CD4-positive, alpha-beta T cell treated with Interleukin-6 for 4 hours (primary cell): ENCODE data around the gene RHEX.
"Not testable (repeated sequence)": the region's sequence is repeated elsewhere in the genome, so short reads cannot be mapped to it uniquely, and the experiment has no call there.

Experiments
- DNase-seq: peaks from one replicate; pipeline ENCODE4 v3.0.0-alpha.2; 2020; ENCODE audit warnings: mixed read lengths

Gene RHEX

DNA sequence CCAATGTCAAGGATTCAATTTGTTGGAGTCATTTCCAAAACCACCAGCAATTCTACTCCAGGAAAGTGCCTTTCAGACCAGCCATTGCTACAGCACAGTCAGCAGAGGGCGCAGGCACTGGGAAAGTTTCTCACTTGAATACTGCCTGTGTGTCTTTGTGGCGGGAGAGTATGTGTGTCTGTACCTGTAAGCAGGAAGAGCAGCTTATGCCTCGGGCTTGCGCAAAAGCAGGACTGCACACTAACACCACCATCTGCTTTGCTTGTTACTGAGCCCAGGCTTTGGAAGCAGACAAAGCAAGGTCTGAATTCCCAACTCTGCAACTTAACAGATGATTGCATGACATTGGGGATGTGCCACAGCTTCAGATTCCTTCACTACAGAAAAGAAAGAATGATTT is 22.3 kb upstream of the RHEX start:
- DNase-seq: peak; percentile 68

DNA sequence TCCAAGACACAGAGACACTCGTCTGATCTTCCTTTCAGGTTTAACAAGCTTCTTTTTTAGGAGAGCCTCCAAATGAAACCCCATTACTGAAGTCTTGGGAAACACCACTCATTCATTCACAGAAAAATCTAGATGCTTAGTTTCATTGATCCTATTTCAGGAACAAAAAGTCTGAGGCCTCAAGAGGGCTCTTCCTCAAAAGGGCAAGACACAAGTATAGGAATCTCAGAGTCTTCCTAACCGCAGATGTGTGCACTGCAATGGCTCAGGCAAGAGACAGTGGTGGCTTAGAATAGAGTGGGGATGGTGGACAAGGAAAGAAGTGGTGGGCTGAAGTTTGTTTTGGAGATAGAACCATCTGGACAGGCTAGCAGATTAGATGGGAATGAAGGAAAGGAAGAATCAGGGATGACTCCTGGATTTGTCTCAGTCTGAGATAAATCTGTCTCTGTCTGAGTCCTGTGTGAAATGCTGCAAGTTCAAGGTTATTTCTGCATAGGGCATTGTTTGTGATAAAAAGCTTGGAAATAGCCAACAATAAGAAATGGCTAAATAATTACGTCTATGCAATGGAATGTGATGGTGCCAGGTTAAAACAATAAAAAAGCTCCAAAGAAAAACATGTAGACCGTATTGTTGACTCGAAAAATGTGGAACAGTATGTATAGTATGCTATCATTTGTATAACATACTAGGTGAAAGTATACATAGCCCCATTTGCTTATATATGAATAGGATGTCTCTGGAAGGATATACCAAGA is 20.4 kb upstream of the RHEX start:
- DNase-seq: no peak

DNA sequence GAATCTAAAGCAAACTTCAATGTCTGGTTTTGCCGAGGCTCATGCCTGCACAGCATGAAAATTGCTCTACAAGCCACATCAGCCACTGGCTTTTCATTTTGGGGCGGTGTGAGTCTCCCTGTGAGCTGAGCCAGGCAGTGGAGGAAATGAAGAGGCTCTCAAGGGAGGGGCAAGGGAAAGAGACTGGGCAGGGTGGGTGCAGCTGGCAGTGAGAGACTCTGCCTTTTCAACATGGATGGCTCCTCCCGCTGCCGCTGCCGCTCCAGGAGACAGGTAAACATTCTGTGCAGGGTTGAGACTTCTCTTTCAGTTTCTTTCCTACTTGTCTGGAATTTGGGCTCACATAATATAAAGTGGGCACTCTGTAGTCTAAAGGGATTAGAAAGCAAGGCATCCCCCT is 17.9 kb upstream of the RHEX start:
- peak; percentile 18 for DNase-seq

DNA sequence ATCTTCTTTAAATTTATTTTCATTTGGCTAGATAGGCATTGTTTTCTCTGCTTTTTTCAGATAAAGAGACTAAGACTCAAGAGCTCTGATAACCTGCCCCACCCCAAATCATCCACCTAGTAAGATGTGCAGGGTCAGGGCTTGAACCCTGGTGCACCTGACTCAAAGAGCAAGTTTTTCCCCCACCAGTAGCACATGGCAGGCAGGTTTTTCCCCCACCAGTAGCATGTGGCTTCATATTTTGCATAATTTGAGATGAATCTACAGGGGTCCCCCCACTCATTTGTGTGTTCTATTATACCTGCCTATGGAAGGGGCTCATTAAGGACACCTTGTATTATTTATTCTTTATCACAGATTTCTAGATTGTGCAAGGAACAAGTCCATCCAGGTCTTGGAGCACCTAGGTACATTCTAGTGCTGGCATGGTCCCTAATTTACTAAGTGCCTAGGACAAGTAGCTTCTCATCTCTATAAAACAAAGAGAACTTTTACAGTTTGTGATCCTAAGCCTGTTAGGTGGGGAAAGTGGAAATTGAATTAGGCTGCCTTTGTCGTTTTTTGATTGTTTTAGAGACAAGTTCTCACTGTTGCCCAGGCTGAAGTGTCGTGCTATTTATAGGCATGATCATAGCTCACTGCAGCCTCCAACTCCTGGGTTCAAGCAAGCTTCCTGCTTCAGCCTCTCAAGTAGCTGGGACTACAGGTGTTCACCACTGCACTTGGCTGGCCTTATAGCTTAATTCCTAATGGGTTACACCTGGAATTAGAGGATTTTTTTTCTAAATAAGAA is 16.1 kb upstream of the RHEX start:
- no peak for DNase-seq

DNA sequence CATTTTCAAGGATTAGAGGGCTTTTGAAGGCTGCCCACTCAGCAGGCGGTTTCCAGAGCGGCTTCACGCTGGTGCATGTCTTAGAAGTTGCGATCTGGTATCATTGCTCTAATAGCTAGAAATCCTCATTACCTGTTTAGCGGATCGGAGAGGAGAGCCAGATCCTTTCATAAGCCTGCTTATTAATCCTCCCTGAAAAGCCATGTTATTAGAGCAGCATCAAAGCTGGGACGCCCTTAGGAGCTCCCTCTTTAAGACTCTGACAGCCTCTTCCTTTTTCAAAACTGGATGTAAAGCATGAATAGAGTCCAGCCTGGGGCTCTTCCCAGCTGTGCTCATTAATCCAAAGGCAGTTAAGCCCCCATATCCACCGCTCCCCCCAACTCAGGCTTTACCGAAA is 15.4 kb upstream of the RHEX start:
- no peak for DNase-seq

DNA sequence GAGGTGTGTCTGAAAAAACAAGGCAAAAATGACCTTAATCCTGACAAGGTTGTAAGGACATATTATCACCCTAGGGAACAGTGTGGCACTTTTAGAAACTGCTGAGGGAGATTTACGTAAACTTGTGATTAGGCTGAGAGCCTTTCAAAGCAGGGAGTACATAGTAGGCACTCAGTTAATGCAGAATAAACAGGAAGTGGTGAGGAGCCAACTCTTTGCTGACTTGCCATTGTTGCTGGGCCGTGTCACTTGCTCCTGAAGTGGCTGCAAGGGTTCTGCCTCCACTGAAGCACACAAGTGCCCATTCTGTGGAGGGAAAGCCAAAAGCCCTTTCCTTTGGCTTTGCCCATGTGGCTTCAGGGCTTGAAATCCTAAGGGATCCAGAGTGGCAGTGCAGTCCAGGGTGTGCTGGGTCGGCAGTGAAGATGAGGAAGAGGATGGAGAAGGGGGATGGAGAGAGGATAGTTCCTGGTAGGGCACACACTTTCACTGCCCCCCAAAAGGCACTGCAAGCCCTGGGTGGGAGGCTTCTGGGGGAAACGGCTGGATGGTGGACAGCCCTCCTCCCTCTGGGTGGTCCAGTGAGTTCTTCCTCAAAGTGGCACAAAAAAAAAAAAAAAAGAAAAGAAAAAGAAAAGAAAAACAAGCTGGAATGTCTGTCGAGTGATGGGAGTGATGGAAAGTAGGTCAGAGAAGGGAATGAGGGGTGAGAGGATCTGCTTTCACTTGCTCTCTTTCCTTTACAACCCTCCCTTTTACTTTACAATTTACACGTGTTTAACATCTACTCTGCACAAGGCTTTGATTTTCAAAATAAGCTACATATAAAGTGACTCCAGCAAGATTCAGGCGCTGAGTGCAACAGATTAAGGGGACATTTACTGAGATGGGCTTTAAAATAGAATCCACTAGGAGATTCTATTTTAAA is 13.7 kb upstream of the RHEX start:
- DNase-seq: peak; percentile 3

DNA sequence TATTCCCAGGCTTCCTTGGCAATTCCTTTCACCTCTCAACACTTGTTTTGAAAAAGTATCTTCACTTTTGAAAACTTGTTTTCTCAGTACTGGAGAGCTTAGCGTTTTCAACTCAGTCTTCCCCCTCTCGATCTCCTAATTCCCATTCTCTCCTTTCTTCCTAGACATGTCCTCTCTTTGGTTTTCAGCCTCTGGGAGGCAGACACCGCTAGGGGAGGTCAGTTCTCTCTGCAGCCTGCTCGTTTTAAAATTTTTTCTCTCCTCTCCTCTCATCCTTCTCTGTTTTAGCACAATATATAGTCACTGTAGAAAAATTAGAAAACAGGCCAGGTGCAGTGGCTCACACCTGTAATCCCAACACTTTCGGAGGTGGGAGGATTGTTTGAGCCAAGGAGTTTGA is 12.6 kb upstream of the RHEX start:
- no peak for DNase-seq

DNA sequence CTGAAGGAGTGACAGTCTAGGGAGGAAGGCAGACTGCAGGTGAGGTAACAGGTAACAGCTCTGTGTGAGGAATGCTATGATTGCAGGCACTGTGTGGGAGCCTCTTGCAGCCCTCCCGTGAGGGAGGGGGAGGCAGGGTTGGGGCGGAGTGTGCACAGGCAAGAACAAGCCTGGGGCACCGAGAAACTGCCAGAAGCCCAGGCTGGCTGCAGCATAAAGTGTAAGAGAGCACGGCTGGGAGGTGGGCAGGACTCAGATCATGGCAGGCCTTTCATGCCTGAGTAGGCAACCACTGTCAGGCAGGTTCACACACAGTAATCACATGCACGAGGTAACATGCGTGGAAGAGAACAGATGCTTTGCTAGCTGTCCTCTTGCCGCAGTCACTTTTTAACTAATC is 11.3 kb upstream of the RHEX start:
- no peak for DNase-seq

DNA sequence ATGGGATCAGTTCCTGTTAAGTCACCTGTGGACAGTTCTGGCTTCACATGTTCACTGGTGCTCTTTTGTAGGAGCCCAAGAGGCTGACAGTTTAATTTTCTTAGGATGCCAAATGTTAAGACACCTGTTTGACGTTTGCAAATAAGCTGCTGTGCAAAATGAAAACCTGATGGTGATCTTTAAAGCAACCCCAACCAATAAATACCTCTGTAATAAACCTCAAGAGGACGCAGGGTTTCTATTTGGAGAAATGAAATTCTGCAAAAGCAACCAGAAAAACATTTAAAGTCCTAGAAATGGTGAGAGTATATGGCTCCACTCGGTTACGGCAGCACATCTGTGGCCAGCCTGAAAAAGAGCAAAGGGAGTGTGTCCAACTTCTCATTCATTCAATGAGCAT is 5.7 kb upstream of the RHEX start:
- no peak for DNase-seq

DNA sequence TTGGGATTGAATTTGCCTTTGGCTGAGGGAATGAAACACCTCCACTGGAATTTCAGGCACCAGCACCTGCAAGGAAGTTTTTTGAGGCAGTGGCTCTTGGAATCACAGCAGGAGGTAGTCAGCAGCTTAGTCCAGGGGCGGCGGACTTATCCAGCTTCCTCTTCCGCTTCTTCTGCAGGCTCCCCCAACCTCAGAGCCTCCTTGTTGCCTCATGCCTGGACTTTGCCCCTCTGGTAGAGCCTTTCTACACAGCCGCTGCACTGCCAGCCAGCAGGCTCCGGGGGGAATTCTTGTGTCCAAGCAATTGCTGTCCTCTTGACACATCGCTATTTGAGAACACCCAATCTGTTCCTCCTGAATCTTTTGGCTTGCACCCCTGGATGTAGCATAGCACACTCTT is 4.4 kb upstream of the RHEX start:
- no peak for DNase-seq

DNA sequence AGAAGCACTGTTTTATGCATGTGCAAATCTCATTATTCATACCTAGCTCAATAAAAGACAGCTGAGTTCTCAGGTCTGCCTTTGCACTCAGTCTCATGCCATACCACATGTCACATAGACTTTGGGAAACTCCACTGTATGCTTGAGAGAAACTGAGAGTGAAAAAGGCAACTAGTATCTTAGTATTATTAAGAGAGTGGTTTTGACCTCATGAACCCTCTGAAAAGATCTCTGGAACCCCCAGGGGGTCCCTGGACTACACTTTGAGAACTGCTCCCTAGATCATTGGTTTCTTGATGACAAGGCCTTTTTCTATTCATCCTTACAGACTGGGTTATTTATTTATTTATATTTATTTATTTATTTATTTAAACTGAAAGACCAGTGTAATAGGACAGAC is 3.7 kb upstream of the RHEX start:
- DNase-seq: no peak

DNA sequence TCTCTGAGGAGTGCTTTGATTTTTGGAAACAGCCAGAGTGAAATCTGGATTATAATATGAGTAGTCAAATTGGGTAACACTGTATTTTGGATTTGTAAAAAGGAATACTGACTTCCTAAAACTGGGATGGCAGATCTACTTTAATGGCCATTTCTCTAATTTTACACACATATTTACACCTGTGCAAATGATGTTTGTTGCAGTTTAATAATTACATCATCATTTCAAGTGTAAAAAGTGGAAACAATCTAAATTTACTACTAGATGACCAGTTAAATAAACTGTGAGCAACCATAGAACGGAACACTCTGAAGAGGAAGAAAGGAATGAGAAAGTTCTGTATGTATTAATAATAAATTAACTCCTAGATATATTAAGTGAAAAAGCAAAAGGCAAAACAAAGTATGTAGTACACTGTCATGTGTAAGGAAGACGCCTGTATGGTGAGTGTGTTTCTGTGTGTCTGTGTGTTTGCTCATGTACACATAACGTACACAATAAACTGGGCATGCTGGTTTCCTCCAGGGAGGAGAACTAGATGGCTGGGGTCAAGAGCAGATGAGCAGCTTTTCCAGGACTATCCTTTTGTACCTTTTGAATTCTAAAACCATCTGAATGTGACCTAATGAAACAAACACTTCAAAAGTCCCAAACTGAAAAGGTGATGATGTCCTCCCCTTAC is 2.9 kb upstream of the RHEX start:
- DNase-seq: no peak

DNA sequence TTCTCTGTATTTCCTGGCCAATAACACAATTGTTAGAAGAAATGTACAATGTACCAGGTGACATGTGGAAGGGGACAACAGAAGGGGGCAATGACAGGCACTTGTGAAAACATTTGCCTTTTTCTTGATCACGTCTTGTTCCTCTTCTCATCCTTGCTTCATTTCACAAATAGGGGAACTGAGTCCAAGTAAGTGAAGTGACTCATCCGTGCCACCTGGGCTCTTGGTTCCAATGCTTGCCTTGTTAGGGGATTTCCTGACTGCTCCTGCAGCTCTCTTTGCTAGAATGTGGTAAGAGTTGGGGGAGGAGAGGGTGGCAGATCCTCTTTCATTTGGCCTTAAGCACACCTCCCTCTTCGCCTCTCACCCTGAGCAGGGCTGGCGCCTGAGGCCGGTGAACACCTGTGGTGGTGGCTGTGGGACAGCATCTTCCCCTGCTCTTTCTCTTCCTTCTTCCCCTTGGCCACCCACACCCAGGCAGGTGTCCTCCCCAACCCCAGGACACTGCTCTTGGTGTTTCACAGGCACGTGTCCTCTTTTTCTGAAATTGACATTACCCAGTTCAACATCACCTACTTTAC is 2.2 kb upstream of the RHEX start:
- peak; percentile 19 for DNase-seq

DNA sequence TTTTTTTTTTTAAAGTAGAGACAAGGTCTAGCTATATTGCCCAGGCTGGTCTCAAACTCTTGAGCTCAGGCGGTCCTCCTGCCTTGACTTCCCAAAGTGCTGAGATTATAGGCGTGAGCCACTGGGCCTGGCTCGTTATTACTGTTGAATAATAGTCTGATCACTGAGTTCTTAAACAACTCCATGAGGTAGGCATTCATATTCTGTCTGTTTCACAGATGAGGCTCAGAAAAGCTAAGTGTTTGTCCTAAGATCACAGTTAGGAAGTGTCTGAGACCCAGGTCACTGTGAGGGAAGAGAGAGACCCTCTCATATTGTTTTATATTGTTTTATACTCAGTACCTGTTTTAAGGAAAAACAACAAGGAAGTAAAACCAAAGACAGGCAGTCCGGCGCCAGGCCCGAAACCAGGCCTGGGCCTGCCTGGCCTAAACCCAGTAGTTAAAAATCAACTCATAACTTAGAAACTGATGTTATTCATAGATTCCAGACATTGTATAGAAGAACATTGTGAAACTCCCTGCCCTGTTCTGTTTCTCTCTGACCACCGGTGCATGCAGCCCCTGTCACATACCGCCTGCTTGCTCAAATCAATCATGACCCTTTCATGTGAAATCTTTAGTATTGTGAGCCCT is 625 bp upstream of the RHEX start:
- DNase-seq: not testable (repeated sequence)

DNA sequence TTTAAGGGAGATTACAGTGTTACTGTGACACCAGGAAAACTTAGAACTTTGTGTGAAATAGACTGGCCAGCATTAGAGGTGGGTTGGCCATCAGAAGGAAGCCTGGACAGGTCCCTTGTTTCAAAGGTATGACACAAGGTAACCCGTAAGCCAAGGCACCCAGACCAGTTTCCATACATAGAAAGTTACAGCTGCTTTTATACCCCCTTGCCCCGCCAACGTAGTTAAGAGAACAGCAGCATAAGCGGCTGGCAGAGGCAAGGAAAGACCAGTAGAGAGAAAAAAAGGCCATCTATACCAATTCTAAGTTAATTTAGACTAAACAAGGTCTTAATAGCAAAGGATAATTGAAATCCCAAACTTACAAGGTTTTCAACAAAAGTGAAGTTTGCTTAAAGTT is 643 bp downstream of the RHEX start:
- DNase-seq: not testable (repeated sequence)

DNA sequence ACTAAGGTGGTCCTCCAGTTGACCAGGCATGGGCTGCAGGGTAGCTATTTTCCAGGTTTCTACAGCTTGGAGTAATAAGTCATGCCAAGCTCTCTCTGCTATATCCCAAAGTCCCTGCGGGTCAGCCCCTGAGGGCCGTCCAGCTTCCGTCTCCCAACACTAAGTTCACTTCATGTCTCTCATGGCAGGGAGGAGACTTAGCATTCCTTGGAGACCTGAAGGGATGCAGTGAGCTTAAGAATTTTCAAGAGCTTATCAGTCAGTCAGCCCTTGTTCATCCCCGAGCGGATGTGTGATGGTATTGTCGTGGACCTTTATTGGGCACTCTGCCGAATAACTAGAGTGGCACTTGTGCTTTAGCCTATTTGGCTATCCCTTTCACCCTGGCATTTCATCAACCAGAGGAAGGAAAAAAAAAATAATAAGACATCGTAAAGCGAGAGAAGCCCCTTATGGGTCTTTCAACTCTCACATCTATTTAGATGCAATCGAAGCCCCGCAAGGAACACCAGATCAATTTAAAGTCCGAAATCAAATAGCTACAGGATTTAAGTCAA is 2.2 kb downstream of the RHEX start:
- not testable (repeated sequence) for DNase-seq

DNA sequence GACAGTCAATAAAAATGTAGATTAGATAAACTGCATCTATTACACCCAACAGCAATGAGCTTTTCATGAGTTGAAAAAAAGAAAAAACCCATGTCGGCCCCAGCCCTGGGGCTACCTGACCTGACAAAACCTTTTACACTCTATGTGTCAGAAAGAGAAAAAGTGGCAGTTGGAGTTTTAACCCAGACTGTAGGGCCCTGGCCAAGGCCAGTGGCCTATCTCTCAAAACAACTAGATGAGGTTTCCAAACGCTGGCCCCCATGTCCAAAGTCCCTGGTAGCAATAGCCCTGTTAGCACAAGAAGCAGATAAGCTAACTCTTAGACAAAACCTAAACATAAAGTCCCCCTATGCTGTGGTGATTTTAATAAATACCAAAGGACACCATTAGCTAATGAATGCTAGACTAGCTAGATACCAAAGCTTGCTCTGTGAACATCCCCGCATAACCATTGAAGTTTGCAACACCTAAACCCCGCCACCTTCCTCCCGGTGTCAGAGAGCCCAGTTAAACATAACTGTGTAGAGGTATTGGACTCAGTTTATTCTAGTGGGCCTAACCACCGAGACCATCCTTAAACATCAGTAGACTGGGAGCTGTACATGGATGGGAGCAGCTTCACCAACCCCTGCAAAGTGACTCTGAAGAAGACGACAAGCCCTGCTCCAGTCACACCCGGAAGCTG is 2.8 kb downstream of the RHEX start:
- DNase-seq: not testable (repeated sequence)

DNA sequence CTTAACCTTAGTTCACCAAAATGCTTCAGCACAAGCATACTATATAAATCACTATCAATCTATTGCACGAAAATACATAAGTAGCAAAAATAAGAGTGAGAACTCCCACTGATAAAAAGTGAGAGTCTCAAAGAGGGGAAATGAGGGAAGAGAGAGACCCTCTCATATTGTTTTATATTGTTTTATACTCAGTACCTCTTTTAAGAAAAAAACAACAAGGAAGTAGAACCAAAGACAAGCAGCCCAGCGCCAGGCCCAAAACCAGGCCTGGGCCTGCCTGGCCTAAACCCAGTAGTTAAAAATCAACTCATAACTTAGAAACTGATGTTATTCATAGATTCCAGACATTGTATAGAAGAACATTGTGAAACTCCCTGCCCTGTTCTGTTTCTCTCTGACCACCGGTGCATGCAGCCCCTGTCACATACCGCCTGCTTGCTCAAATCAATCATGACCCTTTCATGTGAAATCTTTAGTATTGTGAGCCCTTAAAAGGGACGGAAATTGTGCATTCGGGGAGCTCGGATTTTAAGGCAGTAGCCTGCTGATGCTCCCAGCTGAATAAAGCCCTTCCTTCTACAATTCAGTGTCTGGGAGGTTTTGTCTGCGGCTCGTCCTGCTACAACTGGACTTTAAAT is 5.4 kb downstream of the RHEX start:
- not testable (repeated sequence) for DNase-seq

DNA sequence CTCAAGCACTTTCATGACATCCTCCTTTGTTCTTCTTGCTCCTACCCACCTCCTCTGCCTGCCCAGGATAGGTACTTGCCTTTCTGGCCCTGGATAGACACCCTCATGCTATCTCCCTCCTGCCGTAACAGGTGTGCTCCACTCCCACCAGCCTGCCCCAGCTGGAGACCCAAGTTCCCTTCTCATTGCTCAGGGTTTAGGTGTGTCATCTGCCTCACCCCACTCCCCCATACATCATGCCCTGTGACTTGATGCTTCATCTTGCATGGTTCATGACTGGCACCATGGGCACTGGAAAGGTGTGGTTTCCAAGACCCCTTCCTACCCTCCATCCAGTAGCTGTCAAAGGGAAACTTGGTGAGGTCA is 5.9 kb downstream of the RHEX start:
- no peak for DNase-seq

DNA sequence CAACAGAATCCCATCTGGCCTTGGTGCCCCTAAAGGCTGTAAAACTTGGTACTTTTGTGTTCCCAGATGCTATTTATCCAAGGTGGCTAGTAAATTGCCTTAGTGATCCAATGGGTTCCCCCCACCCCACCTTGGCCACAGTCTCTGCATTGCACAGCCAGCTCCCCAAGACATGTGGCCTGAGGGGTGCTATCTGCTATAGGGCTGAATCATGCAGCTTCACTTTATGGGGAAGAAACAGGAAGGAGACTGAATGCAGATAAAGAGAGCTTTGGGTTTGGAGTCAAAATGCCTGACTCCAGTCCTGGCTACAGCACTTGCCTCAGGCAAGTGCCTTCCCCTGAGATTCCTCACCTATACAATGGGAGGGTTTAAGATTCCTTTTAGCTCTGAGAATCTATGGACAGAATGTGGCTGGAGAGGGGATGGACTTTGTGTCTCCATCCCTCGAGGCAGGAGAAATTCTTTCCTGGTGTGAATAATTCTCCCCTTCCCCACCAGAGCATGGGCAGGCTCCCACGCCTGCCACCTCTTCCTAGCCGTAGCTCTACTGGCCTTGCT is 6.5 kb downstream of the RHEX start:
- DNase-seq: no peak
